LNCaP clone FGC (cell line): ENCODE data around the gene ITGAX.

ENCODE experiments used
- DNase-seq: peaks from one replicate; pipeline ENCODE4 v3.0.0-alpha.2; 2011; ENCODE audit warnings: low read depth
- H3K4me3 ChIP-seq: 2 replicates; pipeline ENCODE4 v1.5.1; 2011; ENCODE audit warnings: mild to moderate bottlenecking, low read depth, low read length, control low read depth
- CTCF ChIP-seq: IDR thresholded peaks from 2 replicates; pipeline ENCODE4 v1.5.1; 2012; ENCODE audit warnings: mild to moderate bottlenecking; ENCODE audit not compliant: control insufficient read depth, insufficient read depth; ENCODE audit errors: extremely low read depth

The ITGAX gene

DNA sequence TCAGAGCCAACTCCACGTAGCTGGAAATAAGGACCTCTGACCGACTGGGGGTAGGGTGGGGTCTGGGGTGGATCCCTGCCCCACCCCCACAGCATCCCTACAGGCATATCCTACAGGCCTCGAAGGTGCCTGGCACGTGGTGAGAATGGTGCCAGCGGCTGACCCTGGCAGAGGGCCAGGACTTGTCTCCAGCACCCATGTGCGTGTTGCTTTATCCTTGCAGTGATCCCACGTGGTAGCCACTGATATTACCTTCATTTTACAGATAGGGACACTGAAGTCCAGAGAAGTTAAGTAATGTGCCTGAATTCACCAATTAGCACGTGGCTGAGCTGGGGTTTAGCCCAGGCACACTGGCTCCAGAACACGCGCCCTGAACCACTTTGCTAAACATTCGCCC lies 46.5 kb downstream of the ITGAX start:
- TF ChIP-seq CTCF: no peak
- DNase-seq: no peak
- no peak overlapping the region for H3K4me3 ChIP-seq

GRCh38 chr16:31402687-31403086 lies 47.7 kb downstream of the ITGAX start:
- no peak overlapping the region for H3K4me3 ChIP-seq
- no peak for TF ChIP-seq CTCF
- DNase-seq: no peak

GRCh38 chr16:31403590-31404352 lies 48.8 kb downstream of the ITGAX start:
- peak overlapping the region; percentile 77 for H3K4me3 ChIP-seq
- TF ChIP-seq CTCF: no peak
- no peak for DNase-seq

- no peak for TF ChIP-seq CTCF
- H3K4me3 ChIP-seq: peak overlapping the region; percentile 77
- peak; percentile 42 for DNase-seq
Measured at GRCh38 chr16:31404353-31405064, 49.5 kb downstream of the ITGAX start.

DNA sequence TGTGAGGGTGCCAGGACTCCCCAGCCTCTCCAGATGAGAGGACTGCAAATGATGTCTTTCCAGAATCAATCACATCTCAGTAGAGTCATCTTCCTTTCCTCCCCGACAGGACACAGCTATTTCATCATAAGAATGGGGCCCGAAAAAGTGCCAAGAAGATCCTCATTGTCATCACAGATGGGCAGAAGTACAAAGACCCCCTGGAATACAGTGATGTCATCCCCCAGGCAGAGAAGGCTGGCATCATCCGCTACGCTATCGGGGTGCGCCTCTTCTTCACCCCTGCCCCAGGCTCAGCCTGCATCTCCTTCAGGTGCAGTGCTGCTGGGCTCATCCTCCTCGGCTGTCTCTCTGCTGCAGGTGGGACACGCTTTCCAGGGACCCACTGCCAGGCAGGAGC lies 52.4 kb downstream of the ITGAX start:
- H3K4me3 ChIP-seq: no peak overlapping the region
- no peak for TF ChIP-seq CTCF
- no peak for DNase-seq

- H3K4me3 ChIP-seq: no peak overlapping the region
- no peak for TF ChIP-seq CTCF
- DNase-seq: no peak
Measured at GRCh38 chr16:31409433-31409832, 54.5 kb downstream of the ITGAX start.

DNA sequence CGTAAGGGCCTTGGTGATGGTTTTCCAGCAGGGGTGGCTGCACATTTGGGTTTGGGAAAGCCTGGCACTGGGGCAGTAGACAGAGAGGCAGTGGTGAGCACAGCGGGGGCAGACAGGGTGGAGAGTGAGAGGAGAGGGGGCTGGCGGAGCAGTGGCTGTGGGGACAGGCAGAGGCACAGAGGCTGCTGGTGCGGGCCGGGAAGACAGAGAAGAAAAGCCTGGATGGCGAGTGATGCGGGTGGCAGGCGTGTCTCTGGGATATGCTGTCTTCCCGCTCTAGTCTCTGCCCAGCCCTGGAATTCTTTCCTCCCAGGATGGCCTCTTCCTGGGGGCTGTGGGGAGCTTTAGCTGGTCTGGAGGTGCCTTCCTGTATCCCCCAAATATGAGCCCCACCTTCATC lies 55.1 kb downstream of the ITGAX start:
- TF ChIP-seq CTCF: no peak
- H3K4me3 ChIP-seq: no peak overlapping the region
- no peak for DNase-seq
